Loucy (cell line): ENCODE measurements around the gene GABBR1.

Source experiments
- CTCF ChIP-seq: fragments of 200-600 bp; sonication (generic); conservative IDR thresholded peaks from 2 replicates; pipeline ENCODE4 v1.5.1; 2014; ENCODE audit warnings: mild to moderate bottlenecking, antibody characterized with exemption, low read length
- EZH2phosphoT487 ChIP-seq: fragments of 200-600 bp; IDR thresholded peaks from 2 replicates; pipeline ENCODE4 v1.6.1; 2018; ENCODE audit warnings: antibody characterized with exemption, mild to moderate bottlenecking, moderate library complexity, borderline replicate concordance

GRCh38 chr6:29584821-29585220 lies 48.2 kb downstream of the GABBR1 start, which contains the start of gene OR2H2:
- TF ChIP-seq CTCF (no peak), EZH2phosphoT487 (no peak)
